Common myeloid progenitor, CD34-positive (primary cell): ENCODE data around the gene HEY2. TPM values are rescaled to one million over a fixed set of nuclear protein-coding genes. Genes with fewer than 3 reads are reported as not detected.
A peak's percentile ranks its signal among the peaks of the same experiment; 100 is the strongest.
"Not testable (repeated sequence)": the region's sequence is repeated elsewhere in the genome, so short reads cannot be mapped to it uniquely, and the experiment has no call there.

Experiments
- CTCF ChIA-PET: fragments of 350-600 bp; sonication (Branson Sonifier 250); formaldehyde crosslinking; loops from one replicate; lab custom pipeline; 2021; ENCODE audit warnings: antibody characterized with exemption; lab: Charles Lee
- POLR2A ChIA-PET: fragments of 350-600 bp; sonication (Branson Sonifier 250); formaldehyde crosslinking; loops from one replicate; lab custom pipeline; 2021; ENCODE audit warnings: antibody characterized with exemption; lab: Charles Lee
- DNase-seq, 3 donors: peaks; one replicate each; pipeline versions ENCODE4 v3.0.0 to v3.0.0-alpha.2; 2013
- H3K27ac ChIP-seq, 2 experiments: 1 replicate in 1 of 2; 2 replicates in 1 of 2; pipeline ENCODE4 v1.7.0; 2013; ENCODE audit warnings: inconsistent platforms in 2 of 2, low read length in 2 of 2, mild to moderate bottlenecking in 2 of 2, low read depth in 1 of 2, moderate library complexity in 1 of 2; ENCODE audit not compliant: severe bottlenecking in 2 of 2, insufficient read depth in 1 of 2, poor library complexity in 1 of 2
- H3K27me3 ChIP-seq, 5 experiments: replicated peaks in 2 of 5; 1 replicate in 3 of 5; 2 replicates in 2 of 5; pipeline versions ENCODE4 v1.6.1 to v1.7.0; 2013; ENCODE audit warnings: low read length in 4 of 5, mild to moderate bottlenecking in 2 of 5, moderate library complexity in 2 of 5, inconsistent platforms in 1 of 5; ENCODE audit not compliant: insufficient read depth in 5 of 5, control insufficient read depth in 4 of 5
- H3K36me3 ChIP-seq, 4 experiments: 1 replicate in 2 of 4; 2 replicates in 2 of 4; pipeline versions ENCODE4 v1.6.1 to v1.7.0; 2013; ENCODE audit warnings: low read length in 3 of 4, control low read depth in 1 of 4, mild to moderate bottlenecking in 1 of 4; ENCODE audit not compliant: control insufficient read depth in 4 of 4, insufficient read depth in 4 of 4
- H3K4me1 ChIP-seq, 4 experiments: 1 replicate in 3 of 4; 2 replicates in 1 of 4; pipeline versions ENCODE4 v1.6.1 to v1.7.1; 2013; ENCODE audit warnings: low read length in 3 of 4, mild to moderate bottlenecking in 3 of 4, control low read depth in 1 of 4, inconsistent platforms in 1 of 4, moderate library complexity in 1 of 4; ENCODE audit not compliant: control insufficient read depth in 4 of 4, insufficient read depth in 4 of 4; ENCODE audit errors: control extremely low read depth in 1 of 4
- H3K4me3 ChIP-seq, 7 experiments: 1 replicate in 4 of 7; 2 replicates in 3 of 7; pipeline versions ENCODE4 v1.5.1 to v1.7.0; 2013; ENCODE audit warnings: mild to moderate bottlenecking in 7 of 7, low read length in 6 of 7, moderate library complexity in 6 of 7, inconsistent platforms in 2 of 7, low read depth in 2 of 7, control low read depth in 1 of 7; ENCODE audit not compliant: insufficient read depth in 4 of 7, control insufficient read depth in 1 of 7; ENCODE audit errors: extremely low read depth in 1 of 7
- H3K9me3 ChIP-seq, 5 experiments: 1 replicate in 4 of 5; 2 replicates in 1 of 5; pipeline versions ENCODE4 v1.6.1 to v1.7.1; 2013; ENCODE audit warnings: low read length in 4 of 5, mild to moderate bottlenecking in 2 of 5, inconsistent platforms in 1 of 5, low read depth in 1 of 5, moderate library complexity in 1 of 5; ENCODE audit not compliant: control insufficient read depth in 4 of 5, insufficient read depth in 2 of 5; ENCODE audit errors: control extremely low read depth in 1 of 5
- WGBS: methylation state at CpG from one replicate; pipeline ENCODE4 v1.1.5; 2013; ENCODE audit not compliant: insufficient coverage; 5-methylcytosine and 5-hydroxymethylcytosine counted together
- polyA plus RNA-seq: library from polyadenylated mRNA; unstranded; fragments of 120-200 nt; gene quantifications from one replicate; pipeline ENCODE4 v1.2.1, GENCODE V29; 2013

Gene HEY2
- not detected for polyA plus RNA-seq

GRCh38 chr6:125749173-125749864 is at the start of gene HEY2:
Gene HEY2, plus strand, starts transcription at chr6:125749632. Its CDS starts 145 bp downstream, at chr6:125749777.
- 0% methylated on average over 81 of the region's 95 CpGs for WGBS
- DNase-seq = peak; percentile 84 to 90 (median 85)
- H3K27me3 ChIP-seq = peaks cover 31 to 92% (median 63%) of the 10 kb centered on the region in 5 experiments
- H3K9me3 ChIP-seq = no peaks in the 10 kb centered on the region
- H3K36me3 ChIP-seq = no peaks in the 10 kb centered on the region
- H3K4me1 ChIP-seq = peaks cover 19 to 40% (median 35%) of the 10 kb centered on the region in 4 experiments
- H3K4me3 ChIP-seq = peak within 1 kb of the TSS; percentile 45 to 79 (median 67)
- CTCF ChIA-PET = interaction anchor here (0.6 to 13.4 kb wide), 2 partner anchors 10 to 437 kb away, joined by 4 to 211 read pairs; no protein-coding TSS in a partner anchor
- POLR2A ChIA-PET = no interaction called here
- H3K27ac ChIP-seq = no peak within 1 kb of the TSS

GRCh38 chr6:125700581-125701353 is 48.7 kb upstream of the HEY2 start:
- WGBS = 88% methylated on average over 3 of the region's 3 CpGs

GRCh38 chr6:125701354-125701668 is 48.1 kb upstream of the HEY2 start:
- H3K4me1 ChIP-seq = no peaks in the 10 kb centered on the region
- H3K27ac ChIP-seq = no peak overlapping the region
- ChIA-PET CTCF (no interaction called here), POLR2A (no interaction called here)
- no peak overlapping the region for H3K4me3 ChIP-seq
- no peak for DNase-seq
- H3K36me3 ChIP-seq = no peaks in the 10 kb centered on the region
- H3K27me3 ChIP-seq = peaks cover 0 to 2% (median 0%) of the 10 kb centered on the region in 5 experiments
- no CpG with 5 or more reads among the region's 1 CpG for WGBS
- H3K9me3 ChIP-seq = no peaks in the 10 kb centered on the region

More at GRCh38 chr6:125700581-125701353, 48.7 kb upstream of the HEY2 start:
- no peaks in the 10 kb centered on the region for H3K36me3 ChIP-seq
- ChIA-PET CTCF (no interaction called here), POLR2A (no interaction called here)
- no peaks in the 10 kb centered on the region for H3K4me1 ChIP-seq
- no peaks in the 10 kb centered on the region for H3K9me3 ChIP-seq
- no peak overlapping the region for H3K27ac ChIP-seq
- H3K27me3 ChIP-seq = peaks cover 0 to 2% (median 0%) of the 10 kb centered on the region in 5 experiments
- DNase-seq = no peak
- no peak overlapping the region for H3K4me3 ChIP-seq

GRCh38 chr6:125703882-125704281 is 45.5 kb upstream of the HEY2 start:
- H3K9me3 ChIP-seq, H3K4me3 ChIP-seq, CTCF ChIA-PET, H3K27me3 ChIP-seq, H3K4me1 ChIP-seq, H3K36me3 ChIP-seq, H3K27ac ChIP-seq, DNase-seq, POLR2A ChIA-PET: not testable (repeated sequence)
- no CpG with 5 or more reads among the region's 5 CpGs for WGBS

- Histone ChIP-seq H3K27me3 (no peaks in the 10 kb centered on the region), H3K9me3 (peaks cover 0 to 11% (median 3%) of the 10 kb centered on the region in 5 experiments), H3K36me3 (no peaks in the 10 kb centered on the region), H3K4me3 (no peak overlapping the region), H3K27ac (no peak overlapping the region), H3K4me1 (no peaks in the 10 kb centered on the region)
- ChIA-PET CTCF (no interaction called here), POLR2A (no interaction called here)
- WGBS = 100% methylated on average over 2 of the region's 4 CpGs
- DNase-seq = no peak
Observed at GRCh38 chr6:125707615-125708243, 41.7 kb upstream of the HEY2 start.

GRCh38 chr6:125711013-125711675 is 38.3 kb upstream of the HEY2 start:
- ChIA-PET CTCF (no interaction called here), POLR2A (no interaction called here)
- WGBS = 83% methylated on average over 1 of the region's 4 CpGs

More at GRCh38 chr6:125711013-125711675, 38.3 kb upstream of the HEY2 start:
- H3K9me3 ChIP-seq = peaks cover 0 to 11% (median 3%) of the 10 kb centered on the region in 5 experiments
- no peak for DNase-seq
- H3K4me3 ChIP-seq = no peak overlapping the region
- no peaks in the 10 kb centered on the region for H3K36me3 ChIP-seq
- H3K27ac ChIP-seq = no peak overlapping the region
- H3K4me1 ChIP-seq = no peaks in the 10 kb centered on the region
- no peaks in the 10 kb centered on the region for H3K27me3 ChIP-seq
